SHP77 (cell line): ENCODE data around the gene MAGEB16.

Experiments
- DNase-seq, 2 experiments: peaks; one replicate each; lab custom pipeline; 2025; lab: John Stamatoyannopoulos, UW

MAGEB16 gene

GRCh38 chrX:35798042-35798441 lies at the start of gene MAGEB16:
TSS of gene MAGEB16 (plus strand) at chrX:35798342. CDS start at chrX:35802197, 3,855 bp downstream.
- DNase-seq = no peak

- DNase-seq = no peak
Measured at GRCh38 chrX:35773958-35774564, 24.1 kb upstream of the MAGEB16 start.

GRCh38 chrX:35785075-35785474 lies 13.1 kb upstream of the MAGEB16 start:
- DNase-seq = no peak

- no peak for DNase-seq
Measured at GRCh38 chrX:35786271-35786670, 11.9 kb upstream of the MAGEB16 start.

GRCh38 chrX:35787867-35788266 lies 10.3 kb upstream of the MAGEB16 start:
- no peak for DNase-seq

- DNase-seq = no peak
Measured at GRCh38 chrX:35800474-35800873, 2.3 kb downstream of the MAGEB16 start.

- no peak for DNase-seq
Measured at GRCh38 chrX:35809781-35810180, 11.6 kb downstream of the MAGEB16 start.

- no peak for DNase-seq
Measured at GRCh38 chrX:35819241-35819640, 21.1 kb downstream of the MAGEB16 start.

- DNase-seq = no peak
Measured at GRCh38 chrX:35826503-35826902, 28.4 kb downstream of the MAGEB16 start.

GRCh38 chrX:35829501-35829900 lies 31.4 kb downstream of the MAGEB16 start:
- DNase-seq = no peak

- no peak for DNase-seq
Measured at GRCh38 chrX:35841872-35842271, 43.7 kb downstream of the MAGEB16 start.

- DNase-seq = no peak
Measured at GRCh38 chrX:35842674-35843073, 44.5 kb downstream of the MAGEB16 start.

- DNase-seq = no peak
Measured at GRCh38 chrX:35847736-35848135, 49.6 kb downstream of the MAGEB16 start.
